SIG-M5 treated with dmso at 0.1 percent for 504 hours (cell line): ENCODE results near the gene OBSCN.

Experiments used
- DNase-seq: peaks from one replicate; lab custom pipeline; 2025; ENCODE audit not compliant: unreplicated experiment; lab: John Stamatoyannopoulos, UW

OBSCN gene

GRCh38 chr1:228408041-228408868 lies 200.4 kb downstream of the OBSCN start:
- no peak for DNase-seq

- no peak for DNase-seq
These were observed 201.3 kb downstream of the OBSCN start for GRCh38 chr1:228408869-228409805.

DNA sequence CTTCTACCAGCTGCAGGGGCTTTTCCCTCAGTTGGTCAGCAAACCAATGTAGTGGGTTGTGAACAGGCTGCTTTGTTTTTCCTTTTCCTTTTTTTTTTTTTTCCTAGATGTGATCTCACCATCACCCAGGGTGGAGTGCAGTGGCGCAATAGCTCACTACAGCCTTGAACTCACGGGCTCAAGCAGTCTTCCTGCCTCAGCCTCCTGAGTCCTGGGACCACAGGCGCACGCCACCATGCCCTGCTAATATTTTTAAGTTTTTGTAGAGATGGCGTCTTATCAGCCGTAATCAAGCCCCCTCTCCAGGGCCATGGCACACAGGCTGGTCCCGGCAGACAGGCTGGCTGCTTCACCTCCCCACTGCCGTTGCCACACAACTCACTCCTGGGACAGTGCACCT lies 202.2 kb downstream of the OBSCN start:
- no peak for DNase-seq

DNA sequence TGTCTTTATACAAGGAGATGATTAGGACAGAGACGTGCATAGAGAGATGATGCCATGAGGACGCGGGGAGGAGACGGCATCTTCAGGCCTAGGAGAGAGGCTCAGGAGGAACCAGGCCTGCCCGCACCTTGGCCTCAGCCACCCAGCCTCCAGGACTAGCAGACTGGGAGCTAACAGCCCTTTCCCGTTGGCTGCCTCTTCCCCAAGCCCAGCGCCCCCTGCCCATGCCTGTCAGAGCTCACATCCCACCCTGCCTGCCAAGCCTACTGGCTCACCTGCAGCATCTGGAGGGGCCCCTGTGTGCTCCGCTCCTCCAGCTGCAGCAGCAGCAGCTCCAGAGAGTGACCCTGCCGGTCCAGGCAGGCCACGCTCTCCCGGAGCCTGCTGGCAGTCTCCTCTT lies 202.8 kb downstream of the OBSCN start:
- DNase-seq, result no peak

DNA sequence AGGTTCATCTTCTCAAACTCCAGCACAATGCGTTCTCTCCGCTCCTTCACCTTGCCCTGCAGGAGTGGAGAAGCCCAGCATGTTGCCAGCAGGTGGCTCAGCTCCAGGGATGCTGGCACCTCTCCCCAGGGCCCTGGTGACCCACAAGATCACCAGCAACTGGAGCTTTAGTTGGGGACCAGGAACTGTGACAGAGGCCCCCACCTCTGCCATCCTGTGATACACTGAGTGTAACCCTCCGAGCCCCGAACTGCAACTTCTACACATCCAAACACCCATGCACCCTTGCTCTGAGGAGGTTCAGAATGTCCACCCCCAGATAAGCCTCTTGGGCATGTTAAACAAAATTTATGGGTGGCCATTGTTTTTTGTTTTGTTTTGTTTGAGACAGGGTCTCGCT lies 203.3 kb downstream of the OBSCN start:
- DNase-seq, result no peak

GRCh38 chr1:228411548-228412430 lies 203.9 kb downstream of the OBSCN start:
- DNase-seq, result no peak

DNA sequence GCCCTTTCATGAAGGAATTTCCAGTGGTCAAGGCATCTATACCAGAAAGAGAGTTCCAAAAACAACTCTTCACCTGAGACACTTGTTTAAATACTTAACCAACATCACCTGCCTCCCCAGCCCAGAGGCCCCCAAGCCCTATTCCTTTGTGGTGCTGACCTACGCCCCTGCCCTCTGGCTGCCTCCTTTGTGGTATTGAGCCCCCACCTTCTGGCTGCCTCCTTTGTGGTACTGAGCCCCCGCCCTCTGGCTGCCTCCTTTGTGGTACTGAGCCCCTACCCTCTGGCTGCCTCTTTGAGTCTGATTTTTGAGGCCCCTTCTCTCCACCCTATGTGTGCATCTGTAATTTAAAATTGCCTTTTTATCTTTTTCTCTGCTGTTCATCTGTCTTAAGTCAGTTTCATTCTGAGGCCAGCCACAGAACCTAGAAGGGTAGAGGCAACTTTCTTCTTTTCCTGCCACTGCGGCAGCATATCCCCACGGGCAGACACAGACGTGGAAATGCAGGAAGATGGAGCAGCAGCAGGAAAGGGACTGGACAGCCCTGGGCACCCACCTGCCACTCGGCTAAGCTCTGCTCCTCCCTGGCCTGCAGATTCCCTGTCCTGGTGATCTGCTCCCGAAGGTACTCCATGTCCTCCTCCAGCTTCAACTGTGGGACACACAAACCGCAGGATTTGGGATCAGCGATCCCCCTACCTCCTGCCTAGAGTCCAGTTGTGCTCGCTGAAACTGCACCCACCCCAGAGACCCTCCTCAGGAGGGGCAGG lies 205.6 kb downstream of the OBSCN start:
- no peak for DNase-seq

- no peak for DNase-seq
These were observed 206.8 kb downstream of the OBSCN start for GRCh38 chr1:228414511-228415211.

DNA sequence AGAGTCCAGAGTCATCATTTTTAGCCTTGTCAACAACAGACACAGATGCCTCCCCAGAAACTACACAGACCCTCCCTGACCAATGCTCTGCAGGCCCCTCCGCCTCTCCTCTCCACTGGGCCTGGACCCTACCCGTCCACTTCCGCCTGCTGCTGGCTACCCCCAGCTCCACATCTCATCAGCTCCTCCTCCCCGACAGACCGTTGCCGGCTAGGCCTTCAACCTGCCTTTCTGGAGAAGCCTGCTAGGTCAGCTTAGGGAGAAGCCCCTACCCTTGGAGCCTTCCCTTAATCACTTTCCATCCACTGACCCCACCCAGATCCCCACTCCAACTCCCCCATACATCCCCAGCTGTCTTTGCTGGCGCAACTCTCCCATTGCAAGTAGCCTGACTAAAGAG lies 207.4 kb downstream of the OBSCN start:
- no peak for DNase-seq

- DNase-seq, result no peak
These were observed 208.0 kb downstream of the OBSCN start for GRCh38 chr1:228415853-228416216.

GRCh38 chr1:228416217-228416933 lies 208.5 kb downstream of the OBSCN start, which contains the start of gene TRIM17:
TRIM17 (minus strand) TSS chr1:228416861; CDS start chr1:228415072, 1,789 bp downstream.
- DNase-seq, result no peak

GRCh38 chr1:228417061-228417460 lies 209.2 kb downstream of the OBSCN start:
- no peak for DNase-seq

DNA sequence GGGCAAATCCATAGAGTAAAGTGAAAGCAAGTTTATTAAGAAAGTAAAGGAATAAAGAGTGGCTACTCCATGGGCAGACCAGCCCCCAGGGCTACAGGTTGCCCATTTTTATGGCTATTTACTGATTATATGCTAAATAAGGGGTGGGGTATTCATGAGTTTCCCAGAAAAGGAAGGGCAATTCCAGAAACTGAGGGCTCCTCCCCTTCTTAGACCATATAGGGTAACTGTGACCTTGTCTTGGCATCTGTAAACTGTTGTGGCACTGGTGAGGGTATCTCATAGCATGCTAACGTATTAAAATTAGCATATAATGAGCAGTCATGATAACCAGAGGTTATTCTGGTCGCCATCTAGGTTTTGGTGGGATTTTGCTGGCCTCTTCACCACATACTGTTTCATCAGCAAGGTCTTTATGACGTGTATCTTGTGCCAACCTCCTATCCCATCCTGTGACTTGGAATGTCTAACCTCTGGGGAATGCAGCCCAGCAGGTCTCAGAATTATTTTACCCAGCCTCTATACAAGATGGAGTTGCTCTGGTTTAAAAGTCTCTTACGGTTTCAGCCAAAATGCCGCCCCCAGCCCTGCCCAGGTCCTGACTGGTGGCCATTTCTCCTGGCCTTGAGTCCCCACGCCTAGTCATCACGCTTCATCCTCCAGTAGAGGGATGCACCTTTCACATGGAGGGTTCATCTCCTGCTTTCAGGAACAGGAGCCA lies 209.8 kb downstream of the OBSCN start:
- DNase-seq, result no peak

DNA sequence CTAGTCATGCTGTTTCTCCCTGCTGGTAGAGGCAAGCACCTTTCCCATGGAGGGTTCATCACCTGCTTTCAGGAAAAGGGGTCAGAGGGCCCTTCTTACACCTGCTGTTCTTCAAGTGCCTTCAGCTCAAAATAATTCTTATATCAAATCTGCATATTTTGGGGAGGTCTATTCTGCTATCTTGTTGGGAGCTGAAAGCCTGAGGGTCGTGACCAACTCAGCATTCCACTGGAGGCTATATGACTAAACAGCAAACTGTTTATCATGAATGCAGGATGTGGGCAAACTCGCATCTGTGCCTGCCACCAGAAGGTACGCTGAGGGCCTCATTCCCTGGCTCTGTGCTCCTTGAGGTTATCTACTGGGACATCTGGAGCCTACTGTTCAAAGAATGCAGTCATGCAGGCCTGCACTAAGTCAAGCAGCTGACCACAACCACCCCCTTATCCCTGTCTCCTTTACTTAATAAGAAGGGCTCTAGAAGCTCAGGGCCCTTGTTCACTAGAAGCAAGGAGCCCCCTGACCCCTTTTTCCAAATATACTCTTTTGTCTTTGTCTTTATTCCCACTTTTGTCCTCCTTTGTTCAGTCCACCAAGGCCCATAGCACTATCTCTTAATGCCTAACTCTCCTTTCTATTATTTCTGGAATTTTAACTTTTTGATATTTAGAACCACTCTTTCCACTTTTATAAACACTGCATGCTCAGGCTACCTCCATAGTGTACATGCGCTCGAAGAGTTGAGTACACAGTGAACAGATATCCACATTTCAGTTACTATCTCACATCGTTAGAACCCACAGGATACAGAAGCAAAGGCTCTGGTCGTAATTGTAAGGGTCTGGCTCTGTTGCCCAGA lies 213.4 kb downstream of the OBSCN start:
- DNase-seq, result no peak

- DNase-seq, result no peak
These were observed 215.7 kb downstream of the OBSCN start for GRCh38 chr1:228423404-228424053.

DNA sequence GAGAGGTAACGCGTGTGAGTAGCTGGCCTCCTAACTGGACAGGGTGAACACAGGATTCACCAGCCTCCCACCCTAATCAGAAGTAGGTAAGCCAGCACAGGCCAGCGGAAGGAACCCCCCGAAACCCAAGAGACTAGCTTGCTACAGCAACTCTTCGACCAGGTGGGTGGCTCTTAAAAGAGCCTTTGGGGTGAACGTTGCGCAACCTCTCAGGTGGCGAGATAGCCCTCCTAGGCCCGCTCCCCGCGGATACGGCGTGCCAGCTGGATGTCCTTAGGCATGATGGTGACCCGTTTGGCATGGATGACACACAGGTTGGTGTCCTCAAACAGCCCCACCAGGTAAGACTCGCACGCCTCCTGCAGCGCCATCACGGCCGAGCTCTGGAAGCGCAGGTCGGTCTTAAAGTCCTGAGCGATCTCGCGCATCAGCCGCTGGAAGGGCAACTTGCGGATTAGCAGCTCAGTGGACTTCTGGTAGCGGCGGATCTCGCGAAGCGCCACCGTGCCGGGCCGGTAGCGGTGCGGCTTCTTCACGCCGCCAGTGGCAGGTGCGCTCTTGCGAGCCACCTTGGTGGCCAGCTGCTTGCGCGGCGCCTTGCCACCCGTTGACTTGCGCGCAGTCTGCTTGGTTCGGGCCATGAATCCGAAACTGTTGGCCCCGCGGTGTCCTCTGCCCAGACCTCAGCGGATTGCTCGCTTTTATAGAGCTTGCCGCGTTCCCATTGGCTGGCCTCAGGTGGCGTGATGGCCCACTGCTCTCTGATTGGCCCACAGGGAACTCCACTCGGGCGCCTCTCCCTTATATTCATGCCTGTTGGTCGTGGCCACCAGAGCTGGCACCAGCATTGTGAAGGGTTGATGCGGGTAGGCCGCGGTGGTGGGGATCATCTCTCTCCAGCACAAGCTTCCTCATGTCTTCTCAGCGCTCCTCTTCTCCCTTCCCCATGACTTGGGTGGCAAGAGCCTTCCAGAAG lies 217.1 kb downstream of the OBSCN start:
- DNase-seq, result no peak
